ENCODE data around the gene MFSD11. TPM values are rescaled to one million over a fixed set of nuclear protein-coding genes. Genes with fewer than 3 reads are reported as not detected.
A peak's percentile ranks its signal among the peaks of the same experiment; 100 is the strongest.

MFSD11 gene
- total and polyA plus RNA-seq, 2 of the 4 experiments (the other 2 are of a cell fraction) = 12.3 to 16.1 TPM

DNA sequence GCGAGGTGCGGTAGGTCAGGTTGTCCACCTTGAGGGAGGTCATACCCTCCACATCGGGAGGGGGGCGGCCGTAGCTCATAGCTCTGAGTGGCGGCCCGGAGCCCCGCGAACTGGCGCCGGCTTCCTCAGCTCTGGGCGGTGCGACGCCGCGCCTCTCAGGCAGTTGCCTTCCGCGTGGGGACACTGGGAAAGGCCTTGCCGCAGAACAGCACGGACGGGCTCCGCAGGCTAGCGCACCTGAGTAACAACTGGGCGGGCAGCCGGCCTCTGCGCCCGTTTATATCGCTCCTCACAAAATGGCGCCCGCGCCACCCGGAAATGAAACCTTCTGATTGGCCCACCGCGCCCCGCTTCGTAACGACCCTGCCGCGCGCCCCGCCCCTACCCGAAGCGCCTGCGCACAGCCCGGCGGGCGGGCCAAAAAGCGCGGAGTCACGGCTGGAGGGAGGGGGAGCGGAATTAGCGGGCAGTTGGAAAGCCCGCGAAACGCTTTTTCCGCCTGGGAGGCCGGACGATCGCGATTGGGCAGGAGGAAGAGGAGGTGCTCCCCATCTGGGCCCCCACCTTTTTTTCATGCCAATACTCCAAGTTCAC, 740 bp upstream of the MFSD11 start, which contains the start of gene SRSF2:
TSS of gene SRSF2 (minus strand) at position 250 of the 594 bp plus-strand sequence. CDS start at position 79, 171 bp downstream.
- Histone ChIP-seq H4K5ac (ENCODE audit: low read depth, low read length) (peak within 1 kb of the TSS; percentile 68), H3K9ac (ENCODE audit: low read depth, low read length) (peak within 1 kb of the TSS; percentile 96), H2BK5ac (ENCODE audit: low read depth, low read length, poor library complexity, severe bottlenecking) (peak within 1 kb of the TSS; percentile 90), H2AK5ac (ENCODE audit: low read depth, low read length) (peak within 1 kb of the TSS; percentile 100), H4K91ac (ENCODE audit: insufficient read depth, low read depth, low read length) (peak within 1 kb of the TSS; percentile 95), H3K9me1 (ENCODE audit: insufficient read depth, low read length) (no peaks in the 10 kb centered on the region), H3K9me3 (ENCODE audit: control insufficient read depth, insufficient read depth, low read length) (no peaks in the 10 kb centered on the region), H3K56ac (ENCODE audit: extremely low read depth, insufficient read depth, low read length) (peak within 1 kb of the TSS; percentile 91), H2BK120ac (ENCODE audit: low read depth, low read length) (peak within 1 kb of the TSS; percentile 88), H2BK15ac (ENCODE audit: low read depth, low read length) (peak within 1 kb of the TSS; percentile 81; the same call in 1 of the 3 replicates), H4K20me1 (ENCODE audit: insufficient read depth, low read length) (peaks cover 38% of the 10 kb centered on the region), H2AK9ac (replicated peaks; ENCODE audit: low read depth, low read length, poor library complexity) (peak within 1 kb of the TSS; percentile 99), H3K4ac (ENCODE audit: low read depth, low read length) (peak within 1 kb of the TSS; percentile 97), H3K79me1 (ENCODE audit: low read depth in 1 of 2, low read length in 2 of 2) (peaks cover 17 to 25% of the 10 kb centered on the region in 2 experiments), H4K8ac (ENCODE audit: low read depth in 2 of 2, low read length in 2 of 2) (peak within 1 kb of the TSS; percentile 78 to 96), H3K14ac (replicated peaks; ENCODE audit: low read depth, low read length) (peak within 1 kb of the TSS; percentile 98), H2AFZ (replicated peaks; ENCODE audit: low read length, poor library complexity) (peak within 1 kb of the TSS; percentile 92), H3K4me2 (ENCODE audit: low read depth, low read length) (peak within 1 kb of the TSS; percentile 71), H3K4me3 (ENCODE audit: insufficient read depth, low read depth, low read length) (peak within 1 kb of the TSS; percentile 89), H3K36me3 (ENCODE audit: control insufficient read depth, insufficient read depth, low read length) (peaks cover 22% of the 10 kb centered on the region), H3K23ac (ENCODE audit: low read depth, low read length) (peak within 1 kb of the TSS; percentile 97), H3K18ac (ENCODE audit: low read depth, low read length) (peak within 1 kb of the TSS; percentile 66), H3K27me3 (ENCODE audit: control insufficient read depth, insufficient read depth, low read length) (no peaks in the 10 kb centered on the region), H3K4me1 (ENCODE audit: control insufficient read depth, insufficient read depth, low read length) (peaks cover 2% of the 10 kb centered on the region; the same call in 1 of the 2 replicates), H3K27ac (ENCODE audit: insufficient read depth, low read length) (peak within 1 kb of the TSS; percentile 95), H2BK20ac (ENCODE audit: low read depth, low read length) (peak within 1 kb of the TSS; percentile 52; the same call in 1 of the 2 replicates)
- peak; percentile 97 for DNase-seq
- ChIA-PET CTCF (no interaction called here), POLR2A (ENCODE audit: unreplicated experiment) (interaction anchor here (0.5 to 1.0 kb wide), 3 partner anchors 20 to 896 kb away, joined by 3 to 4 read pairs (median 3); no protein-coding TSS in a partner anchor)
- in situ Hi-C loops (cut with MboI; ENCODE audit: low sequenced_read_pairs) (no loop called here), intact Hi-C loops (cut with micrococcal nuclease) (loop anchor here (5.0 kb wide), 1 partner anchor 320 kb away; no protein-coding TSS in a partner anchor), dilution Hi-C loops (cut with HindIII; ENCODE audit: low sequenced_read_pairs, unreplicated experiment) (no loop called here)
- peak; percentile 81 for ATAC-seq (ENCODE audit: low read depth)
- BruUV-seq (replicated peaks) = no TSS peak
- WGBS, 2 experiments (ENCODE audit: extremely low coverage in 2 of 2, insufficient read length in 1 of 2) = 1% methylated on average over 39 of the region's 60 CpGs; no CpG with 5 or more reads in 1 of the 2 experiments
- no peak for TF ChIP-seq RCOR1 (IDR thresholded peaks at IDR 0.05; ENCODE audit: insufficient replicate concordance, low read length)
- peak; percentile 99 for TF ChIP-seq MAZ (IDR thresholded peaks at IDR 0.05; ENCODE audit: borderline replicate concordance, low read depth, low read length)
- TF ChIP-seq RFX5 (IDR thresholded peaks at IDR 0.05; ENCODE audit: low read depth, low read length) = no peak
- 0 out of 2 replicates have a peak, but pooled peaks have one; percentile 18 for TF ChIP-seq RAD21 (IDR thresholded peaks at IDR 0.05; ENCODE audit: low read length)
- peak; percentile 100 for TF ChIP-seq POLR2A (IDR thresholded peaks at IDR 0.05; ENCODE audit: low read depth, low read length)
- peak; percentile 62 for TF ChIP-seq MXI1 (IDR thresholded peaks at IDR 0.05; ENCODE audit: borderline replicate concordance, low read depth, low read length)
- TF ChIP-seq SMC3 (IDR thresholded peaks at IDR 0.05; ENCODE audit: low read depth, low read length) = no peak
- TF ChIP-seq, protein P1, sequence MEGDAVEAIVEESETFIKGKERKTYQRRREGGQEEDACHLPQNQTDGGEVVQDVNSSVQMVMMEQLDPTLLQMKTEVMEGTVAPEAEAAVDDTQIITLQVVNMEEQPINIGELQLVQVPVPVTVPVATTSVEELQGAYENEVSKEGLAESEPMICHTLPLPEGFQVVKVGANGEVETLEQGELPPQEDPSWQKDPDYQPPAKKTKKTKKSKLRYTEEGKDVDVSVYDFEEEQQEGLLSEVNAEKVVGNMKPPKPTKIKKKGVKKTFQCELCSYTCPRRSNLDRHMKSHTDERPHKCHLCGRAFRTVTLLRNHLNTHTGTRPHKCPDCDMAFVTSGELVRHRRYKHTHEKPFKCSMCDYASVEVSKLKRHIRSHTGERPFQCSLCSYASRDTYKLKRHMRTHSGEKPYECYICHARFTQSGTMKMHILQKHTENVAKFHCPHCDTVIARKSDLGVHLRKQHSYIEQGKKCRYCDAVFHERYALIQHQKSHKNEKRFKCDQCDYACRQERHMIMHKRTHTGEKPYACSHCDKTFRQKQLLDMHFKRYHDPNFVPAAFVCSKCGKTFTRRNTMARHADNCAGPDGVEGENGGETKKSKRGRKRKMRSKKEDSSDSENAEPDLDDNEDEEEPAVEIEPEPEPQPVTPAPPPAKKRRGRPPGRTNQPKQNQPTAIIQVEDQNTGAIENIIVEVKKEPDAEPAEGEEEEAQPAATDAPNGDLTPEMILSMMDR (conservative IDR thresholded peaks at IDR 0.05; ENCODE audit: low read depth, low read length) = no peak
- peak; percentile 96 for TF ChIP-seq NFE2L2 (IDR thresholded peaks at IDR 0.05; ENCODE audit: low read depth, low read length)
- TF ChIP-seq, protein P2, sequence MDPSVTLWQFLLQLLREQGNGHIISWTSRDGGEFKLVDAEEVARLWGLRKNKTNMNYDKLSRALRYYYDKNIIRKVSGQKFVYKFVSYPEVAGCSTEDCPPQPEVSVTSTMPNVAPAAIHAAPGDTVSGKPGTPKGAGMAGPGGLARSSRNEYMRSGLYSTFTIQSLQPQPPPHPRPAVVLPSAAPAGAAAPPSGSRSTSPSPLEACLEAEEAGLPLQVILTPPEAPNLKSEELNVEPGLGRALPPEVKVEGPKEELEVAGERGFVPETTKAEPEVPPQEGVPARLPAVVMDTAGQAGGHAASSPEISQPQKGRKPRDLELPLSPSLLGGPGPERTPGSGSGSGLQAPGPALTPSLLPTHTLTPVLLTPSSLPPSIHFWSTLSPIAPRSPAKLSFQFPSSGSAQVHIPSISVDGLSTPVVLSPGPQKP (IDR thresholded peaks at IDR 0.05; ENCODE audit: borderline replicate concordance, low read depth, low read length) = no peak
- TF ChIP-seq CHD1 (IDR thresholded peaks at IDR 0.05; ENCODE audit: low read depth, low read length) = peak; percentile 76
- TF ChIP-seq FOS (IDR thresholded peaks at IDR 0.05; ENCODE audit: low read depth, low read length) = 0 out of 2 replicates have a peak, but pooled peaks have one; percentile 9
- TF ChIP-seq BHLHE40 (IDR thresholded peaks at IDR 0.05; ENCODE audit: low read depth, low read length) = no peak
- 0 out of 2 replicates have a peak, but pooled peaks have one; percentile 7 for TF ChIP-seq CEBPB (IDR thresholded peaks at IDR 0.05; ENCODE audit: low read depth, low read length)
- peak; percentile 65 for TF ChIP-seq MAFK (IDR thresholded peaks at IDR 0.05; ENCODE audit: low read depth, low read length)

Data from IMR-90 (cell line).